ENCODE data around the gene ZCCHC14.
"Not testable (repeated sequence)": the region's sequence is repeated elsewhere in the genome, so short reads cannot be mapped to it uniquely, and the experiment has no call there.

ZCCHC14 gene

GRCh38 chr16:87363771-87364455, 128.9 kb downstream of the ZCCHC14 start:
- Histone ChIP-seq H3K9me2 (replicated peaks; ENCODE audit: insufficient read depth, low read length) (no peaks in the 10 kb centered on the region), H2AFZ (ENCODE audit: low read depth, low read length, severe bottlenecking) (no peak overlapping the region), H3K4me3 (ENCODE audit: insufficient read depth, low read length, poor library complexity, severe bottlenecking) (no peak overlapping the region), H3K27me3 (ENCODE audit: low read length) (no peaks in the 10 kb centered on the region), H3K79me2 (ENCODE audit: insufficient read depth, low read length) (peaks cover 24% of the 10 kb centered on the region; the same call in 1 of the 2 replicates), H3F3A (ENCODE audit: insufficient read depth) (no peaks in the 10 kb centered on the region), H4K20me1 (ENCODE audit: low read depth, low read length) (no peaks in the 10 kb centered on the region; the same call in 1 of the 2 replicates), H3K27ac (ENCODE audit: low read depth, low read length) (no peak overlapping the region), H3K9me3 (ENCODE audit: insufficient read depth, low read length) (no peaks in the 10 kb centered on the region), H3K4me2 (ENCODE audit: low read depth, low read length, poor library complexity, severe bottlenecking) (no peak overlapping the region), H3K36me3 (ENCODE audit: low read length) (no peaks in the 10 kb centered on the region), H3K9ac (ENCODE audit: low read length) (no peak overlapping the region)
- TF ChIP-seq EZH2phosphoT487 (conservative IDR thresholded peaks at IDR 0.05; ENCODE audit: low read length) (no peak), CTCF (IDR thresholded peaks at IDR 0.05; ENCODE audit: insufficient read depth, low read length, poor library complexity, severe bottlenecking) (no peak)

GRCh38 chr16:87362828-87363559, 129.8 kb downstream of the ZCCHC14 start:
- H4K20me1 ChIP-seq (ENCODE audit: low read depth, low read length); H3F3A ChIP-seq (ENCODE audit: insufficient read depth); H3K4me3 ChIP-seq (ENCODE audit: insufficient read depth, low read length, poor library complexity, severe bottlenecking); H3K4me2 ChIP-seq (ENCODE audit: low read depth, low read length, poor library complexity, severe bottlenecking); H3K36me3 ChIP-seq (ENCODE audit: low read length); H3K9me3 ChIP-seq (ENCODE audit: insufficient read depth, low read length); H3K9ac ChIP-seq (ENCODE audit: low read length); H3K9me2 ChIP-seq (replicated peaks; ENCODE audit: insufficient read depth, low read length); H3K27ac ChIP-seq (ENCODE audit: low read depth, low read length); H3K27me3 ChIP-seq (ENCODE audit: low read length); H2AFZ ChIP-seq (ENCODE audit: low read depth, low read length, severe bottlenecking): not testable (repeated sequence)
- H3K79me2 ChIP-seq (ENCODE audit: insufficient read depth, low read length): peaks cover 18% of the 10 kb centered on the region; the same call in 1 of the 2 replicates

- no peak overlapping the region for H3K27ac ChIP-seq (ENCODE audit: low read depth, low read length)
- no peak overlapping the region for H3K4me3 ChIP-seq (ENCODE audit: insufficient read depth, low read length, poor library complexity, severe bottlenecking)
- no peaks in the 10 kb centered on the region for H3K9me2 ChIP-seq (replicated peaks; ENCODE audit: insufficient read depth, low read length)
- H3K79me2 ChIP-seq (ENCODE audit: insufficient read depth, low read length): peaks cover 15% of the 10 kb centered on the region; the same call in 1 of the 2 replicates
- no peaks in the 10 kb centered on the region for H3K27me3 ChIP-seq (ENCODE audit: low read length)
- H3K9me3 ChIP-seq (ENCODE audit: insufficient read depth, low read length): no peaks in the 10 kb centered on the region
- no peaks in the 10 kb centered on the region; the same call in 1 of the 2 replicates for H4K20me1 ChIP-seq (ENCODE audit: low read depth, low read length)
- H3K9ac ChIP-seq (ENCODE audit: low read length): no peak overlapping the region
- no peak overlapping the region for H3K4me2 ChIP-seq (ENCODE audit: low read depth, low read length, poor library complexity, severe bottlenecking)
- no peaks in the 10 kb centered on the region for H3F3A ChIP-seq (ENCODE audit: insufficient read depth)
- no peak overlapping the region for H2AFZ ChIP-seq (ENCODE audit: low read depth, low read length, severe bottlenecking)
- H3K36me3 ChIP-seq (ENCODE audit: low read length): no peaks in the 10 kb centered on the region
- TF ChIP-seq EZH2phosphoT487 (conservative IDR thresholded peaks at IDR 0.05; ENCODE audit: low read length) (no peak), CTCF (IDR thresholded peaks at IDR 0.05; ENCODE audit: insufficient read depth, low read length, poor library complexity, severe bottlenecking) (no peak)
These were observed 130.8 kb downstream of the ZCCHC14 start for GRCh38 chr16:87361916-87362619.
